Upper lobe of left lung (tissue), 4 donors: ENCODE measurements around the gene ACP4.

Experiments used
- POLR2A ChIP-seq, 4 donors: fragments of 450-650 bp; IDR thresholded peaks; one replicate each; pipeline ENCODE4 v1.5.1; 2016 to 2017; ENCODE audit warnings: antibody characterized with exemption in 4 of 4, mild to moderate bottlenecking in 2 of 4
- TF ChIP-seq, protein P1 (sequence below), 6 experiments: fragments of 450-650 bp in 4 of 6; fragments of 200-600 bp in 2 of 6; sonication (generic) in 2 of 6; IDR thresholded peaks; one replicate each; pipeline ENCODE4 v1.5.1; 2016 to 2019; ENCODE audit warnings: antibody characterized with exemption in 6 of 6

DNA sequence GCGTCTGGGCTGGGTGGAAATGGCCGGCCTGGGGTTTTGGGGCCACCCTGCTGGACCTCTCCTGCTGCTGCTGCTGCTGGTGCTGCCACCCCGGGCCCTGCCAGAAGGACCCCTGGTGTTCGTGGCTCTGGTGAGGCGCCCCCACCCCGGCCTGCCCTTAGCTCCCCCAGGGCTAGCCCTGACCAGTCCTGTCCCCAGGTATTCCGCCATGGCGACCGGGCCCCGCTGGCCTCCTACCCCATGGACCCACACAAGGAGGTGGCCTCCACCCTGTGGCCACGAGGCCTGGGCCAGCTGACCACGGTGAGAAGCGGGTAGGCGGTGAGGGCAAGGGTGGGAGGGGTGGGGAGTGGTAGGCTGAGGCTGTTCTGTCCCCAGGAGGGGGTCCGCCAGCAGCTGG is at the start of gene ACP4:
- TF ChIP-seq, protein P1, sequence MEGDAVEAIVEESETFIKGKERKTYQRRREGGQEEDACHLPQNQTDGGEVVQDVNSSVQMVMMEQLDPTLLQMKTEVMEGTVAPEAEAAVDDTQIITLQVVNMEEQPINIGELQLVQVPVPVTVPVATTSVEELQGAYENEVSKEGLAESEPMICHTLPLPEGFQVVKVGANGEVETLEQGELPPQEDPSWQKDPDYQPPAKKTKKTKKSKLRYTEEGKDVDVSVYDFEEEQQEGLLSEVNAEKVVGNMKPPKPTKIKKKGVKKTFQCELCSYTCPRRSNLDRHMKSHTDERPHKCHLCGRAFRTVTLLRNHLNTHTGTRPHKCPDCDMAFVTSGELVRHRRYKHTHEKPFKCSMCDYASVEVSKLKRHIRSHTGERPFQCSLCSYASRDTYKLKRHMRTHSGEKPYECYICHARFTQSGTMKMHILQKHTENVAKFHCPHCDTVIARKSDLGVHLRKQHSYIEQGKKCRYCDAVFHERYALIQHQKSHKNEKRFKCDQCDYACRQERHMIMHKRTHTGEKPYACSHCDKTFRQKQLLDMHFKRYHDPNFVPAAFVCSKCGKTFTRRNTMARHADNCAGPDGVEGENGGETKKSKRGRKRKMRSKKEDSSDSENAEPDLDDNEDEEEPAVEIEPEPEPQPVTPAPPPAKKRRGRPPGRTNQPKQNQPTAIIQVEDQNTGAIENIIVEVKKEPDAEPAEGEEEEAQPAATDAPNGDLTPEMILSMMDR (IDR thresholded peaks at IDR 0.05): no peak
- TF ChIP-seq POLR2A (IDR thresholded peaks at IDR 0.05): no peak
